NCI-H2081 treated with DMSO at 0.1 percent for 48 hours (cell line): Measurements from ENCODE around the gene PPM1H.
"Not testable (repeated sequence)": the region's sequence is repeated elsewhere in the genome, so short reads cannot be mapped to it uniquely, and the experiment has no call there.

Experiments used
- DNase-seq: peaks from one replicate; lab custom pipeline; 2025; lab: John Stamatoyannopoulos, UW

PPM1H gene

GRCh38 chr12:62681306-62681705 is 253.6 kb downstream of the PPM1H start:
- DNase-seq = no peak

GRCh38 chr12:62679608-62680007 is 255.3 kb downstream of the PPM1H start:
- no peak for DNase-seq

GRCh38 chr12:62677355-62677754 is 257.6 kb downstream of the PPM1H start:
- no peak for DNase-seq

GRCh38 chr12:62676521-62677307 is 258.2 kb downstream of the PPM1H start:
- no peak for DNase-seq

GRCh38 chr12:62673028-62673815 is 261.7 kb downstream of the PPM1H start:
- no peak for DNase-seq

- no peak for DNase-seq
These were observed 263.8 kb downstream of the PPM1H start for GRCh38 chr12:62670986-62671720.

- DNase-seq = no peak
These were observed 266.2 kb downstream of the PPM1H start for GRCh38 chr12:62668782-62669181.

- not testable (repeated sequence) for DNase-seq
These were observed 270.0 kb downstream of the PPM1H start for GRCh38 chr12:62664951-62665350.

GRCh38 chr12:62660756-62661155 is 274.2 kb downstream of the PPM1H start:
- no peak for DNase-seq

GRCh38 chr12:62659453-62660295 is 275.3 kb downstream of the PPM1H start:
- no peak for DNase-seq

GRCh38 chr12:62658910-62659309 is 276.0 kb downstream of the PPM1H start:
- DNase-seq = no peak

GRCh38 chr12:62657363-62657632 is 277.7 kb downstream of the PPM1H start:
- no peak for DNase-seq

GRCh38 chr12:62656591-62657362 is 278.2 kb downstream of the PPM1H start:
- no peak for DNase-seq

GRCh38 chr12:62655666-62656151 is 279.2 kb downstream of the PPM1H start:
- DNase-seq = no peak

- no peak for DNase-seq
These were observed 280.4 kb downstream of the PPM1H start for GRCh38 chr12:62654326-62655241.

- no peak for DNase-seq
These were observed 281.2 kb downstream of the PPM1H start for GRCh38 chr12:62653740-62654139.

- DNase-seq = no peak
These were observed 281.6 kb downstream of the PPM1H start for GRCh38 chr12:62653304-62653703.

- no peak for DNase-seq
These were observed 283.8 kb downstream of the PPM1H start for GRCh38 chr12:62651138-62651537.

GRCh38 chr12:62649412-62650138 is 285.4 kb downstream of the PPM1H start:
- no peak for DNase-seq
